Motor neuron (in vitro differentiated cells): ENCODE measurements around the gene DCC. TPM values are rescaled to one million over a fixed set of nuclear protein-coding genes. Genes with fewer than 3 reads are reported as not detected.

ENCODE experiments used
- ATAC-seq, 8 experiments: fragments of 200-7000 bp; cut with Tn5 transposase; replicated peaks in 6 of 8; 2 replicates each; pipeline ENCODE4 v1.8.0; 2021; ENCODE audit warnings: mild to moderate bottlenecking in 8 of 8, moderate library complexity in 8 of 8
- H3K27ac ChIP-seq, 2 donors: fragments of 250-450 bp; sonication (Bioruptor Pico); 2 replicates each; pipeline ENCODE4 v1.9.0; 2021; ENCODE audit warnings: antibody characterized with exemption in 2 of 2, mild to moderate bottlenecking in 2 of 2, moderate library complexity in 1 of 2
- H3K4me1 ChIP-seq, 2 donors: fragments of 250-450 bp; sonication (Bioruptor Pico); replicated peaks in 1 of 2; 2 replicates each; pipeline ENCODE4 v1.6.1; 2021; ENCODE audit warnings: antibody characterized with exemption in 2 of 2, mild to moderate bottlenecking in 2 of 2, moderate library complexity in 1 of 2
- H3K4me3 ChIP-seq, 5 donors: fragments of 250-450 bp; sonication (Bioruptor Pico); 2 replicates each; pipeline ENCODE4 v1.9.0; 2021; ENCODE audit warnings: antibody characterized with exemption in 5 of 5, mild to moderate bottlenecking in 5 of 5, moderate library complexity in 4 of 5
- WGBS, 10 experiments: fragments of 450-650 bp; shearing (Covaris generic); methylation state at CpG; one replicate each; pipeline ENCODE4 v1.0.0; 2022; 5-methylcytosine and 5-hydroxymethylcytosine counted together
- in situ Hi-C, 9 experiments: fragments of 400-800 bp; cut with MboI; loops; one replicate each; pipeline ENCODE4 v1.15.0; 2021; ENCODE audit warnings: low sequenced_read_pairs in 9 of 9, low pct_unique_long_range_greater_than_20kb in 2 of 9; ENCODE audit not compliant: unreplicated experiment in 9 of 9
- total RNA-seq, 8 experiments: library from RNA; unstranded; fragments of 300-600 nt; gene quantifications; 2 replicates each; pipeline versions ENCODE4 v1.2.3 to v1.2.4, GENCODE V29; 2022

The DCC gene
- total RNA-seq, 8 experiments from 2014 or later, result 0.04 to 66.0 (median 48.3) TPM; not detected in 2

- ATAC-seq, result peak in 5 of 8 experiments; percentile 93 to 95 (median 94)
- 7 to 22% (median 11%) methylated on average over 3 to 5 of the region's 5 CpGs; no CpG with 5 or more reads in 2 of the 10 experiments for WGBS, 10 experiments
- in situ Hi-C loops, result no loop called here
- peak overlapping the region; percentile 55 to 61 for H3K27ac ChIP-seq
- H3K4me3 ChIP-seq, result no peak overlapping the region
- peaks cover 28 to 32% of the 10 kb centered on the region in 2 donors for H3K4me1 ChIP-seq
These were observed 256.9 kb downstream of the DCC start for GRCh38 chr18:52596748-52597435.

GRCh38 chr18:52598921-52599320 is 258.9 kb downstream of the DCC start:
- in situ Hi-C loops, result no loop called here
- Histone ChIP-seq H3K4me1 (peaks cover 28 to 32% of the 10 kb centered on the region in 2 donors), H3K27ac (no peak overlapping the region), H3K4me3 (no peak overlapping the region)
- 0 to 100% (median 60%) methylated on average over 1 to 2 of the region's 2 CpGs; no CpG with 5 or more reads in 1 of the 10 experiments for WGBS, 10 experiments
- ATAC-seq, result no peak

GRCh38 chr18:52602820-52603219 is 262.8 kb downstream of the DCC start:
- H3K4me1 ChIP-seq, result peaks cover 4 to 7% of the 10 kb centered on the region in 2 donors
- 0 to 100% (median 100%) methylated on average over 1 of the region's 1 CpG; no CpG with 5 or more reads in 4 of the 10 experiments for WGBS, 10 experiments
- H3K4me3 ChIP-seq, result no peak overlapping the region
- in situ Hi-C loops, result no loop called here
- H3K27ac ChIP-seq, result no peak overlapping the region
- ATAC-seq, result no peak

GRCh38 chr18:52605345-52605744 is 265.3 kb downstream of the DCC start:
- no peak for ATAC-seq
- H3K27ac ChIP-seq, result no peak overlapping the region
- in situ Hi-C loops, result no loop called here
- H3K4me3 ChIP-seq, result no peak overlapping the region
- no peaks in the 10 kb centered on the region for H3K4me1 ChIP-seq
- WGBS, 10 experiments, result 0 to 100% (median 86%) methylated on average over 1 to 3 of the region's 3 CpGs; no CpG with 5 or more reads in 1 of the 10 experiments

- no peak for ATAC-seq
- Histone ChIP-seq H3K4me3 (no peak overlapping the region), H3K4me1 (no peaks in the 10 kb centered on the region), H3K27ac (no peak overlapping the region)
- in situ Hi-C loops, result no loop called here
- WGBS, 10 experiments, result 6 to 100% (median 86%) methylated on average over 1 to 2 of the region's 2 CpGs; no CpG with 5 or more reads in 1 of the 10 experiments
These were observed 268.0 kb downstream of the DCC start for GRCh38 chr18:52607985-52608384.

- Histone ChIP-seq H3K4me1 (peaks cover 9 to 12% of the 10 kb centered on the region in 2 donors), H3K27ac (no peak overlapping the region), H3K4me3 (no peak overlapping the region)
- WGBS, 10 experiments, result 18 to 100% (median 86%) methylated on average over 1 to 3 of the region's 3 CpGs
- in situ Hi-C loops, result no loop called here
- peak in 1 of 8 experiments; percentile 20 for ATAC-seq
These were observed 270.6 kb downstream of the DCC start for GRCh38 chr18:52610451-52611115.

GRCh38 chr18:52612406-52612805 is 272.4 kb downstream of the DCC start:
- peaks cover 9 to 12% of the 10 kb centered on the region in 2 donors for H3K4me1 ChIP-seq
- H3K4me3 ChIP-seq, result no peak overlapping the region
- no peak overlapping the region for H3K27ac ChIP-seq
- in situ Hi-C loops, result no loop called here
- no peak for ATAC-seq

GRCh38 chr18:52615321-52615720 is 275.3 kb downstream of the DCC start:
- Histone ChIP-seq H3K4me3 (no peak overlapping the region), H3K4me1 (peaks cover 9 to 12% of the 10 kb centered on the region in 2 donors), H3K27ac (no peak overlapping the region)
- WGBS, 10 experiments, result 0 to 50% (median 15%) methylated on average over 1 to 2 of the region's 2 CpGs; no CpG with 5 or more reads in 2 of the 10 experiments
- in situ Hi-C loops, result no loop called here
- no peak for ATAC-seq

GRCh38 chr18:52615943-52616342 is 275.9 kb downstream of the DCC start:
- 0 to 93% (median 48%) methylated on average over 1 to 3 of the region's 3 CpGs; no CpG with 5 or more reads in 2 of the 10 experiments for WGBS, 10 experiments
- Histone ChIP-seq H3K4me3 (no peak overlapping the region), H3K27ac (no peak overlapping the region), H3K4me1 (peaks cover 9 to 12% of the 10 kb centered on the region in 2 donors)
- in situ Hi-C loops, result no loop called here
- no peak for ATAC-seq

- in situ Hi-C loops, result no loop called here
- ATAC-seq, result no peak
- Histone ChIP-seq H3K4me3 (no peak overlapping the region), H3K4me1 (peaks cover 9 to 14% of the 10 kb centered on the region in 2 donors), H3K27ac (no peak overlapping the region)
These were observed 277.9 kb downstream of the DCC start for GRCh38 chr18:52617931-52618330.

- no peak overlapping the region for H3K4me3 ChIP-seq
- WGBS, 10 experiments, result 0 to 90% (median 50%) methylated on average over 1 to 3 of the region's 3 CpGs; no CpG with 5 or more reads in 3 of the 10 experiments
- ATAC-seq, result peak in 1 of 8 experiments; percentile 44
- H3K27ac ChIP-seq, result no peak overlapping the region
- in situ Hi-C loops, result no loop called here
- peaks cover 15 to 25% of the 10 kb centered on the region in 2 donors for H3K4me1 ChIP-seq
These were observed 281.0 kb downstream of the DCC start for GRCh38 chr18:52620926-52621439.

- 46 to 87% (median 60%) methylated on average over 1 to 5 of the region's 5 CpGs; no CpG with 5 or more reads in 3 of the 10 experiments for WGBS, 10 experiments
These were observed 284.7 kb downstream of the DCC start for GRCh38 chr18:52624702-52625101.

GRCh38 chr18:52636536-52636935 is 296.5 kb downstream of the DCC start:
- H3K4me1 ChIP-seq, result no peaks in the 10 kb centered on the region
- 17 to 100% (median 52%) methylated on average over 1 to 5 of the region's 5 CpGs; no CpG with 5 or more reads in 5 of the 10 experiments for WGBS, 10 experiments
- in situ Hi-C loops, result no loop called here
- H3K27ac ChIP-seq, result no peak overlapping the region
- no peak for ATAC-seq
- H3K4me3 ChIP-seq, result no peak overlapping the region

More at GRCh38 chr18:52624702-52625101, 284.7 kb downstream of the DCC start:
- no peak overlapping the region for H3K27ac ChIP-seq
- in situ Hi-C loops, result no loop called here
- H3K4me1 ChIP-seq, result peaks cover 15 to 25% of the 10 kb centered on the region in 2 donors
- no peak overlapping the region for H3K4me3 ChIP-seq
- peak in 5 of 8 experiments; percentile 86 to 94 (median 91) for ATAC-seq
